H1 (cell line): Measurements from ENCODE around the gene RASGRF1. TPM values are rescaled to one million over a fixed set of nuclear protein-coding genes. Genes with fewer than 3 reads are reported as not detected.

Source experiments
- CTCF ChIA-PET: fragments of 300-600 bp; sonication (Branson Sonifier 250); formaldehyde crosslinking; loops from one replicate; lab custom pipeline; 2021; ENCODE audit not compliant: partially characterized antibody; lab: Charles Lee
- POLR2A ChIA-PET: fragments of 300-600 bp; sonication (Branson Sonifier 250); formaldehyde crosslinking; loops from one replicate; lab custom pipeline; 2021; ENCODE audit warnings: inconsistent platforms; ENCODE audit not compliant: partially characterized antibody; lab: Charles Lee
- DNase-seq, 2 experiments: peaks; one replicate each; pipeline versions ENCODE4 v3.0.0 to v3.0.0-alpha.2; 2010 to 2022; ENCODE audit warnings: low spot score in 2 of 2, low read depth in 1 of 2, mixed read lengths in 1 of 2
- FAIRE-seq: peaks from 2 replicates; lab custom pipeline; 2011; peaks lifted over from hg19 to GRCh38; lab: Jason Lieb, UNC
- H2AFZ ChIP-seq: 2 replicates; pipeline ENCODE4 v1.8.1; 2012; ENCODE audit warnings: low read length, inconsistent platforms
- H2AK5ac ChIP-seq: 2 replicates; pipeline ENCODE4 v1.6.1; 2013; ENCODE audit warnings: low read depth, low read length
- H2BK120ac ChIP-seq: replicated peaks from 2 replicates; pipeline ENCODE3; 2013; ENCODE audit warnings: low read depth, low read length, inconsistent platforms
- H2BK12ac ChIP-seq: 2 replicates; pipeline ENCODE4 v1.6.1; 2013; ENCODE audit warnings: low read depth, low read length
- H2BK15ac ChIP-seq: 2 replicates; pipeline ENCODE4 v1.6.1; 2013; ENCODE audit warnings: low read length
- H2BK20ac ChIP-seq: 2 replicates; pipeline ENCODE4 v1.6.1; 2013; ENCODE audit warnings: low read length
- H2BK5ac ChIP-seq: 2 replicates; pipeline ENCODE4 v1.6.1; 2013; ENCODE audit warnings: low read depth, low read length
- H3K14ac ChIP-seq: 2 replicates; pipeline ENCODE4 v1.6.1; 2013; ENCODE audit warnings: inconsistent platforms; ENCODE audit not compliant: insufficient read length
- H3K18ac ChIP-seq: 2 replicates; pipeline ENCODE4 v1.6.1; 2013; ENCODE audit warnings: low read length; ENCODE audit errors: extremely low read depth
- H3K23ac ChIP-seq: 2 replicates; pipeline ENCODE4 v1.6.1; 2013; ENCODE audit warnings: inconsistent platforms; ENCODE audit not compliant: insufficient read length
- H3K23me2 ChIP-seq: 2 replicates; pipeline ENCODE4 v1.6.1; 2013; ENCODE audit warnings: low read depth, low read length
- H3K27ac ChIP-seq: 2 replicates; pipeline ENCODE4 v1.6.1; 2011; ENCODE audit warnings: low read depth, low read length, inconsistent platforms
- H3K27me3 ChIP-seq, 4 experiments: replicated peaks in 1 of 4; 1 replicate in 1 of 4; 2 replicates in 3 of 4; pipeline versions ENCODE4 v1.6.1 to v1.8.1; 2011 to 2013; ENCODE audit warnings: low read length in 3 of 4, mild to moderate bottlenecking in 3 of 4, inconsistent platforms in 2 of 4, mixed read lengths in 2 of 4, moderate library complexity in 1 of 4; ENCODE audit not compliant: control insufficient read depth in 3 of 4, insufficient read depth in 3 of 4; ENCODE audit errors: extremely low read depth in 1 of 4
- H3K36me3 ChIP-seq, 4 experiments: 2 replicates each; pipeline versions ENCODE4 v1.6.1 to v1.8.1; 2011 to 2013; ENCODE audit warnings: mild to moderate bottlenecking in 4 of 4, low read length in 3 of 4, moderate library complexity in 2 of 4, control low read depth in 1 of 4, inconsistent platforms in 1 of 4; ENCODE audit not compliant: insufficient read depth in 4 of 4, control insufficient read depth in 2 of 4
- H3K4ac ChIP-seq: replicated peaks from 2 replicates; pipeline ENCODE3; 2013; ENCODE audit warnings: low read length, low read depth, mixed read lengths, inconsistent platforms; ENCODE audit not compliant: insufficient read length
- H3K4me1 ChIP-seq, 4 experiments: replicated peaks in 1 of 4; 1 replicate in 1 of 4; 2 replicates in 3 of 4; pipeline versions ENCODE4 v1.6.1 to v1.8.1; 2011 to 2013; ENCODE audit warnings: low read length in 3 of 4, inconsistent platforms in 2 of 4, mixed read lengths in 1 of 4; ENCODE audit not compliant: insufficient read depth in 4 of 4, control insufficient read depth in 3 of 4
- H3K4me2 ChIP-seq, 2 experiments: 2 replicates each; pipeline versions ENCODE4 v1.6.1 to v1.8.1; 2011 to 2013; ENCODE audit warnings: low read depth in 2 of 2, low read length in 2 of 2, control low read depth in 1 of 2, inconsistent platforms in 1 of 2, mild to moderate bottlenecking in 1 of 2; ENCODE audit not compliant: insufficient read depth in 1 of 2
- H3K4me3 ChIP-seq, 4 experiments: fragments of 200-600, 300-600 bp in 1 of 4; sonication (generic), shearing (Covaris generic), sonication (Bioruptor Twin) in 1 of 4; 2 replicates each; pipeline versions ENCODE4 v1.5.1 to v1.8.1; 2011 to 2016; ENCODE audit warnings: low read length in 4 of 4, low read depth in 3 of 4, control low read depth in 2 of 4, inconsistent platforms in 2 of 4, mild to moderate bottlenecking in 2 of 4, mixed read lengths in 1 of 4, moderate library complexity in 1 of 4; ENCODE audit not compliant: insufficient read depth in 2 of 4; ENCODE audit errors: extremely low read depth in 1 of 4
- H3K56ac ChIP-seq: replicated peaks from 2 replicates; pipeline ENCODE3; 2013; ENCODE audit warnings: low read depth, mild to moderate bottlenecking, mixed read lengths, low read length, inconsistent platforms; ENCODE audit not compliant: insufficient read length
- H3K79me1 ChIP-seq: 2 replicates; pipeline ENCODE4 v1.6.1; 2013; ENCODE audit warnings: low read depth, low read length, control low read depth
- H3K79me2 ChIP-seq, 2 experiments: 2 replicates each; pipeline versions ENCODE4 v1.6.1 to v1.8.1; 2012 to 2013; ENCODE audit warnings: low read length in 2 of 2, mild to moderate bottlenecking in 2 of 2, inconsistent platforms in 1 of 2; ENCODE audit not compliant: insufficient read depth in 2 of 2, control insufficient read depth in 1 of 2
- H3K9ac ChIP-seq, 4 experiments: replicated peaks in 1 of 4; 1 replicate in 1 of 4; 2 replicates in 3 of 4; pipeline versions ENCODE4 v1.6.1 to v1.8.1; 2011 to 2013; ENCODE audit warnings: low read depth in 3 of 4, low read length in 3 of 4, control low read depth in 2 of 4, mild to moderate bottlenecking in 2 of 4, moderate library complexity in 2 of 4, inconsistent platforms in 1 of 4; ENCODE audit errors: extremely low read depth in 1 of 4
- H3K9me3 ChIP-seq, 2 experiments: 2 replicates each; pipeline versions ENCODE4 v1.6.1 to v1.8.1; 2012 to 2013; ENCODE audit warnings: mild to moderate bottlenecking in 2 of 2, moderate library complexity in 2 of 2, control low read depth in 1 of 2, inconsistent platforms in 1 of 2, low read depth in 1 of 2, low read length in 1 of 2, mixed read lengths in 1 of 2; ENCODE audit not compliant: insufficient read depth in 2 of 2
- H4K20me1 ChIP-seq, 2 experiments: replicated peaks in 1 of 2; 2 replicates each; pipeline versions ENCODE3 to v1.8.1; 2011 to 2013; ENCODE audit warnings: inconsistent platforms in 2 of 2, low read length in 2 of 2, mild to moderate bottlenecking in 1 of 2; ENCODE audit not compliant: insufficient read depth in 2 of 2, control insufficient read depth in 1 of 2
- H4K5ac ChIP-seq: 2 replicates; pipeline ENCODE4 v1.6.1; 2013; ENCODE audit warnings: low read length, low read depth, mixed read lengths, inconsistent platforms; ENCODE audit not compliant: insufficient read length
- H4K8ac ChIP-seq: 2 replicates; pipeline ENCODE4 v1.8.0; 2013; ENCODE audit warnings: mild to moderate bottlenecking, moderate library complexity, low read length, inconsistent platforms; ENCODE audit not compliant: insufficient read depth; ENCODE audit errors: extremely low read depth
- H4K91ac ChIP-seq: replicated peaks from 2 replicates; pipeline ENCODE3; 2013; ENCODE audit warnings: low read length, mixed read lengths, inconsistent platforms; ENCODE audit not compliant: insufficient read length
- ATF2 ChIP-seq: IDR thresholded peaks from 2 replicates; pipeline ENCODE4 v1.6.1; 2012; ENCODE audit warnings: low read length, inconsistent platforms
- BACH1 ChIP-seq: IDR thresholded peaks from 2 replicates; pipeline ENCODE4 v1.6.1; 2012; ENCODE audit warnings: low read length, improper control_type of control experiment
- CEBPB ChIP-seq: IDR thresholded peaks from 2 replicates; pipeline ENCODE4 v1.6.1; 2012; ENCODE audit warnings: low read depth, low read length
- CTCF ChIP-seq, 3 experiments: IDR thresholded peaks; 1 replicate in 2 of 3; 2 replicates in 1 of 3; pipeline versions ENCODE4 v1.5.1 to v1.6.1; 2011; ENCODE audit warnings: low read length in 3 of 3, mild to moderate bottlenecking in 3 of 3, inconsistent platforms in 2 of 3, low read depth in 1 of 3, moderate library complexity in 1 of 3; ENCODE audit not compliant: insufficient read depth in 1 of 3; ENCODE audit errors: control extremely low read depth in 1 of 3
- SP4 ChIP-seq: IDR thresholded peaks from 2 replicates; pipeline ENCODE4 v1.6.1; 2012; ENCODE audit warnings: low read length, inconsistent platforms
- WGBS, 2 experiments: shearing (Covaris generic) in 1 of 2; methylation state at CpG; one replicate each; pipeline versions ENCODE4 v1.1.6 to v1.1.7; 2013 to 2015; ENCODE audit warnings: low lambda C conversion rate in 2 of 2, mixed read lengths in 2 of 2, inconsistent platforms in 1 of 2, low coverage in 1 of 2, missing lambda C conversion rate in 1 of 2; ENCODE audit not compliant: insufficient replicate concordance in 2 of 2, insufficient coverage in 1 of 2, insufficient read length in 1 of 2; ENCODE audit errors: extremely low coverage in 1 of 2, missing lambda C conversion rate in 1 of 2; 5-methylcytosine and 5-hydroxymethylcytosine counted together
- polyA plus RNA-seq, 7 experiments: library from polyadenylated mRNA; depleted of rRNA in 3 of 7; stranded (reverse) in 5 of 7; unstranded in 2 of 7; fragments of >200 nt in 5 of 7; fragments of 200-250 nt in 2 of 7; gene quantifications; 1 replicate in 5 of 7; 2 replicates in 1 of 7; 4 replicates in 1 of 7; pipeline versions ENCODE4 v1.2.1 to v1.2.3, GENCODE V29; 2011 to 2013; ENCODE audit warnings: missing spikeins in 2 of 7, mixed read lengths in 2 of 7
- total RNA-seq: library from RNA; stranded (reverse); fragmentation: NEBNext Ultra II Directional; extraction: Animal tissue kit (Norgen Biotek cat#: 25700); gene quantifications from 2 replicates; pipeline ENCODE4 v1.2.1, GENCODE V29; 2021

The RASGRF1 gene
- total and polyA plus RNA-seq, 2 of the 8 experiments (the other 6 are each of a cell fraction or from before 2014, with no cell fraction given), result 0.42 to 0.67 TPM

GRCh38 chr15:78977091-78977571 lies 113.4 kb downstream of the RASGRF1 start:
- Histone ChIP-seq H3K79me1 (no peaks in the 10 kb centered on the region), H3K18ac (no peak overlapping the region), H3K9ac (no peak overlapping the region; a peak in 1 of 7 replicates)
- TF ChIP-seq ATF2, result no peak
- TF ChIP-seq CEBPB, result no peak
- no peak for TF ChIP-seq BACH1
- no peak for TF ChIP-seq CTCF (IDR thresholded peaks at IDR 0.05; ENCODE audit: control extremely low read depth in 1 of 3, insufficient read depth in 1 of 3, low read depth in 1 of 3, low read length in 3 of 3)
- no peak for TF ChIP-seq SP4
- TF ChIP-seq, all 59 proteins: peak for 0
- Histone ChIP-seq H2AK5ac (no peak overlapping the region), H3K23ac (no peak overlapping the region), H2BK12ac (no peak overlapping the region), H4K20me1 (no peaks in the 10 kb centered on the region), H3K36me3 (no peaks in the 10 kb centered on the region), H3K14ac (no peak overlapping the region), H3K23me2 (no peaks in the 10 kb centered on the region), H3K27me3 (peaks cover 0 to 13% (median 8%) of the 10 kb centered on the region in 4 experiments; a peak in 3 of 7 replicates), H3K4me3 (no peak overlapping the region), H2BK15ac (no peak overlapping the region), H2BK20ac (no peak overlapping the region), H3K4me2 (no peak overlapping the region), H4K5ac (no peak overlapping the region), H3K56ac (no peak overlapping the region), H4K91ac (no peak overlapping the region), H2BK5ac (no peak overlapping the region), H3K9me3 (no peaks in the 10 kb centered on the region), H2BK120ac (no peak overlapping the region), H3K4ac (no peak overlapping the region), H4K8ac (no peak overlapping the region), H3K79me2 (no peaks in the 10 kb centered on the region), H3K27ac (no peak overlapping the region), H3K4me1 (peaks cover 0 to 3% (median 0%) of the 10 kb centered on the region in 4 experiments; a peak in 2 of 7 replicates), H2AFZ (no peak overlapping the region)
- DNase-seq (no peak), FAIRE-seq (no peak)
- ChIA-PET CTCF (interaction anchor here (0.7 to 8.1 kb wide), 12 partner anchors 8 to 68 kb away, joined by 3 to 123 read pairs (median 15); no protein-coding TSS in a partner anchor), POLR2A (interaction anchor here (1.2 kb wide), 1 partner anchor 32 kb away, joined by 3 read pairs; the partner anchor contains the start of gene CTSH)
- 96% methylated on average over 3 of the region's 4 CpGs; no CpG with 5 or more reads in 1 of the 2 experiments for WGBS, 2 experiments
